GM12878 (cell line): Measurements from ENCODE around the gene FAM217B. TPM values are rescaled to one million over a fixed set of nuclear protein-coding genes. Genes with fewer than 3 reads are reported as not detected.

Experiments
- BHLHE40 ChIP-seq, 2 experiments: fragments of 450-650 bp in 1 of 2; IDR thresholded peaks; 2 replicates each; pipeline ENCODE4 v1.6.1; 2011 to 2017; ENCODE audit warnings: low read depth in 2 of 2, borderline replicate concordance in 1 of 2, improper control_type of control experiment in 1 of 2, low read length in 1 of 2, mild to moderate bottlenecking in 1 of 2
- BRCA1 ChIP-seq: IDR thresholded peaks from 2 replicates; pipeline ENCODE4 v1.6.1; 2011; ENCODE audit warnings: low read depth, low read length, improper control_type of control experiment
- EZH2 ChIP-seq: IDR thresholded peaks from 2 replicates; pipeline ENCODE4 v1.6.1; 2012; ENCODE audit warnings: low read depth, mild to moderate bottlenecking, control low read depth, inconsistent platforms, low read length, borderline replicate concordance; ENCODE audit not compliant: control insufficient read depth
- HDAC2 ChIP-seq: fragments of 200-600 bp; sonication (generic); IDR thresholded peaks from 2 replicates; pipeline ENCODE4 v1.6.1; 2017
- HDGF ChIP-seq: fragments of 450-650 bp; IDR thresholded peaks from 2 replicates; pipeline ENCODE4 v1.6.1; 2016; ENCODE audit warnings: antibody characterized with exemption
- IRF3 ChIP-seq: fragments of 450-650 bp; IDR thresholded peaks from 2 replicates; pipeline ENCODE4 v1.6.1; 2014; ENCODE audit warnings: mild to moderate bottlenecking
- IRF5 ChIP-seq: fragments of 450-650 bp; IDR thresholded peaks from 2 replicates; pipeline ENCODE4 v1.6.1; 2017; ENCODE audit warnings: borderline replicate concordance
- KAT2A ChIP-seq: conservative IDR thresholded peaks from 2 replicates; pipeline ENCODE4 v1.6.1; 2011; ENCODE audit warnings: low read depth, low read length; ENCODE audit not compliant: control insufficient read depth
- KLF5 ChIP-seq: fragments of 450-650 bp; IDR thresholded peaks from 2 replicates; pipeline ENCODE4 v1.6.1; 2014; ENCODE audit warnings: mild to moderate bottlenecking; ENCODE audit not compliant: partially characterized antibody
- MTA2 ChIP-seq: fragments of 450-650 bp; IDR thresholded peaks from 2 replicates; pipeline ENCODE4 v1.6.1; 2016; ENCODE audit warnings: low read depth, mild to moderate bottlenecking, moderate library complexity
- NFYA ChIP-seq: IDR thresholded peaks from 2 replicates; pipeline ENCODE4 v1.6.1; 2011; ENCODE audit warnings: low read depth, mild to moderate bottlenecking, low read length, improper control_type of control experiment, borderline replicate concordance
- NKRF ChIP-seq: fragments of 450-650 bp; conservative IDR thresholded peaks from 2 replicates; pipeline ENCODE4 v1.6.1; 2017; ENCODE audit warnings: mild to moderate bottlenecking, moderate library complexity
- RFX5 ChIP-seq: IDR thresholded peaks from 2 replicates; pipeline ENCODE4 v1.6.1; 2011; ENCODE audit warnings: low read depth, low read length, improper control_type of control experiment
- RUNX3 ChIP-seq: IDR thresholded peaks from 2 replicates; pipeline ENCODE4 v1.6.1; 2012; ENCODE audit warnings: low read length, inconsistent platforms
- SMAD5 ChIP-seq: IDR thresholded peaks from 2 replicates; pipeline ENCODE4 v1.6.1; 2016; ENCODE audit warnings: antibody characterized with exemption, low read depth
- ZNF687 ChIP-seq: fragments of 450-650 bp; IDR thresholded peaks from 2 replicates; pipeline ENCODE4 v1.6.1; 2017; ENCODE audit warnings: mild to moderate bottlenecking, moderate library complexity
- polyA plus RNA-seq, 11 experiments: library from polyadenylated mRNA; depleted of rRNA in 4 of 11; unstranded in 6 of 11; stranded (reverse) in 5 of 11; fragments of >200 nt; fragmentation: Nextera tagmentation in 4 of 11; fragmentation: Illumina TruSeq in 1 of 11; extraction: Ambion mirVana in 4 of 11; extraction: Trizol in 1 of 11; gene quantifications; 1 replicate in 1 of 11; 2 replicates in 10 of 11; pipeline versions ENCODE4 v1.2.1 to v1.2.3, GENCODE V29; 2011 to 2016; ENCODE audit warnings: inconsistent platforms in 2 of 11, missing spikeins in 2 of 11, low read depth in 1 of 11
- total RNA-seq, 4 experiments: library from RNA; depleted of rRNA in 3 of 4; stranded (reverse); fragments of >200 nt in 3 of 4; fragmentation: Illumina TruSeq in 1 of 4; extraction: Trizol in 1 of 4; gene quantifications; 2 replicates each; pipeline versions ENCODE4 v1.2.1 to v1.2.3, GENCODE V29; 2013 to 2021
- TF ChIP-seq, protein P1 (sequence below), 3 experiments: IDR thresholded peaks in 2 of 3; conservative IDR thresholded peaks in 1 of 3; 2 replicates each; pipeline ENCODE4 v1.5.1; 2011; ENCODE audit warnings: low read depth in 3 of 3, low read length in 3 of 3, mild to moderate bottlenecking in 3 of 3, control low read depth in 2 of 3, moderate library complexity in 2 of 3, inconsistent platforms in 1 of 3, mixed read lengths in 1 of 3; ENCODE audit not compliant: control insufficient read depth in 2 of 3, insufficient read depth in 1 of 3; ENCODE audit errors: extremely low read depth in 1 of 3

The FAM217B gene
- total and polyA plus RNA-seq, 10 of the 15 experiments (the other 5 are each of a cell fraction or from before 2014, with no cell fraction given): 6.3 to 18.3 (median 10.6) TPM

DNA sequence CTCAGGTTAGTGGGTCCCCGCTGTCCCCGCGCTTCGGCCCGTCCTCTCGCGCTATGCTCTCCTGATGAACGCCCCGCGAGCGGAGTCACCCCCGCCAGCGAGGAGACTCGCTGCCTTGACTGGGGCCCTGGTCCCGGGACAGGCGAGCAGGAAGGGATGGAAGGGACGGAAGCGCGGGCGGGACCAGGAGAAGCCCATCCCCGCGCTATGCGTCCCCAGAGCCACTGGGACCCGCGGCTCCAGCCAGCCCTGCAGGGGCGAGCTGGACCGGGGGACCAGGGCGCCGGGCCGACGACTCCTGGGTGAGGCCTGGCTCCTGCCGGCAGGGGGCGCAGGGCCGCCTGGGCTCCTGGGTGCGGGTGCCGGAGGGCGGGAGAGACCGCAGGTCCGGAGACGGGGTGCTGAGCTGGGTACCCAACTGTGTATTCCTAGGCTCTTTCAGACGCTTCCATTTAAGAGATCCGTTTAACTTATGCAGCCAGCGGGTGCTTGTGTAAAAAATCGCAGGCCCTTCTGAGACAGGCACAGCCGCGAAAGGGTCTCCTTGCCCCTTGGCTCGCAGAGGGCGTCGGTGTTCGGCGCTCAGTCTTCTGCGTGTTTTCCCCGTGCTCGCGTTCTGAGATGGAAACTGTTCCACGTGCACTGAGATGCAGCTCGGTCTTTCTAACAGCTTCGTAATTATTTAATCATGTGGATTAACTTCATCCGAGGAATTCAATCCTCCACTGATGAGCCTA is 6.2 kb upstream of the FAM217B start (continued):
- no peak for TF ChIP-seq RFX5
- TF ChIP-seq, protein P1, sequence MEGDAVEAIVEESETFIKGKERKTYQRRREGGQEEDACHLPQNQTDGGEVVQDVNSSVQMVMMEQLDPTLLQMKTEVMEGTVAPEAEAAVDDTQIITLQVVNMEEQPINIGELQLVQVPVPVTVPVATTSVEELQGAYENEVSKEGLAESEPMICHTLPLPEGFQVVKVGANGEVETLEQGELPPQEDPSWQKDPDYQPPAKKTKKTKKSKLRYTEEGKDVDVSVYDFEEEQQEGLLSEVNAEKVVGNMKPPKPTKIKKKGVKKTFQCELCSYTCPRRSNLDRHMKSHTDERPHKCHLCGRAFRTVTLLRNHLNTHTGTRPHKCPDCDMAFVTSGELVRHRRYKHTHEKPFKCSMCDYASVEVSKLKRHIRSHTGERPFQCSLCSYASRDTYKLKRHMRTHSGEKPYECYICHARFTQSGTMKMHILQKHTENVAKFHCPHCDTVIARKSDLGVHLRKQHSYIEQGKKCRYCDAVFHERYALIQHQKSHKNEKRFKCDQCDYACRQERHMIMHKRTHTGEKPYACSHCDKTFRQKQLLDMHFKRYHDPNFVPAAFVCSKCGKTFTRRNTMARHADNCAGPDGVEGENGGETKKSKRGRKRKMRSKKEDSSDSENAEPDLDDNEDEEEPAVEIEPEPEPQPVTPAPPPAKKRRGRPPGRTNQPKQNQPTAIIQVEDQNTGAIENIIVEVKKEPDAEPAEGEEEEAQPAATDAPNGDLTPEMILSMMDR (IDR thresholded peaks at IDR 0.05 in 2 of 3, conservative IDR thresholded peaks at IDR 0.05 in 1 of 3; ENCODE audit: control insufficient read depth in 2 of 3, extremely low read depth in 1 of 3, insufficient read depth in 1 of 3, low read depth in 3 of 3, low read length in 3 of 3): peak; percentile 81 to 92 (median 85)
- no peak for TF ChIP-seq NKRF
- TF ChIP-seq RUNX3: peak; percentile 32; the same call in 1 of the 2 replicates
- no peak for TF ChIP-seq MTA2
- TF ChIP-seq KAT2A: no peak
- no peak for TF ChIP-seq IRF3
- no peak for TF ChIP-seq NFYA
- TF ChIP-seq KLF5: peak; percentile 58
- TF ChIP-seq ZNF687: no peak
- TF ChIP-seq SMAD5: no peak
- no peak for TF ChIP-seq HDGF
- no peak for TF ChIP-seq IRF5
- no peak; a peak in 1 of 4 replicates for TF ChIP-seq BHLHE40 (IDR thresholded peaks at IDR 0.05; ENCODE audit: borderline replicate concordance in 1 of 2, low read depth in 2 of 2, low read length in 1 of 2)
- no peak for TF ChIP-seq BRCA1
- TF ChIP-seq HDAC2: no peak
- TF ChIP-seq EZH2: no peak
